Panc1 (cell line): ENCODE results near the gene CMTM4.

Experiments used
- CTCF ChIP-seq: fragments of 450-650 bp; IDR thresholded peaks from 2 replicates; pipeline ENCODE4 v1.5.1; 2017; ENCODE audit warnings: mild to moderate bottlenecking
- POLR2AphosphoS5 ChIP-seq: IDR thresholded peaks from 2 replicates; pipeline ENCODE4 v1.6.1; 2012; ENCODE audit warnings: mild to moderate bottlenecking, low read depth, low read length, moderate library complexity
- SIN3A ChIP-seq: IDR thresholded peaks from 2 replicates; pipeline ENCODE4 v1.6.1; 2012; ENCODE audit warnings: low read depth, mild to moderate bottlenecking, low read length, moderate library complexity, borderline replicate concordance; ENCODE audit not compliant: insufficient read depth
- TCF7L2 ChIP-seq: IDR thresholded peaks from 2 replicates; pipeline ENCODE4 v1.6.1; 2011; ENCODE audit warnings: mild to moderate bottlenecking, low read depth, low read length, inconsistent platforms

GRCh38 chr16:66612422-66612821 lies 84.1 kb downstream of the CMTM4 start:
- TF ChIP-seq CTCF (no peak), SIN3A (no peak), POLR2AphosphoS5 (no peak), TCF7L2 (no peak)
